GM18951 (cell line): ENCODE data around the gene LRIF1.

ENCODE experiments used
- POLR2A ChIP-seq: IDR thresholded peaks from 4 replicates; pipeline ENCODE4 v1.6.1; 2011; ENCODE audit warnings: mild to moderate bottlenecking; ENCODE audit not compliant: insufficient read length, insufficient read depth; ENCODE audit errors: extremely low read depth
- in situ Hi-C: fragments of 300-500 bp; cut with MboI; formaldehyde crosslinking; loops from one replicate; pipeline ENCODE4 v1.12.0; 2022; ENCODE audit warnings: low sequenced_read_pairs, mixed read lengths, inconsistent platforms; ENCODE audit not compliant: unreplicated experiment

Gene LRIF1, protein sequence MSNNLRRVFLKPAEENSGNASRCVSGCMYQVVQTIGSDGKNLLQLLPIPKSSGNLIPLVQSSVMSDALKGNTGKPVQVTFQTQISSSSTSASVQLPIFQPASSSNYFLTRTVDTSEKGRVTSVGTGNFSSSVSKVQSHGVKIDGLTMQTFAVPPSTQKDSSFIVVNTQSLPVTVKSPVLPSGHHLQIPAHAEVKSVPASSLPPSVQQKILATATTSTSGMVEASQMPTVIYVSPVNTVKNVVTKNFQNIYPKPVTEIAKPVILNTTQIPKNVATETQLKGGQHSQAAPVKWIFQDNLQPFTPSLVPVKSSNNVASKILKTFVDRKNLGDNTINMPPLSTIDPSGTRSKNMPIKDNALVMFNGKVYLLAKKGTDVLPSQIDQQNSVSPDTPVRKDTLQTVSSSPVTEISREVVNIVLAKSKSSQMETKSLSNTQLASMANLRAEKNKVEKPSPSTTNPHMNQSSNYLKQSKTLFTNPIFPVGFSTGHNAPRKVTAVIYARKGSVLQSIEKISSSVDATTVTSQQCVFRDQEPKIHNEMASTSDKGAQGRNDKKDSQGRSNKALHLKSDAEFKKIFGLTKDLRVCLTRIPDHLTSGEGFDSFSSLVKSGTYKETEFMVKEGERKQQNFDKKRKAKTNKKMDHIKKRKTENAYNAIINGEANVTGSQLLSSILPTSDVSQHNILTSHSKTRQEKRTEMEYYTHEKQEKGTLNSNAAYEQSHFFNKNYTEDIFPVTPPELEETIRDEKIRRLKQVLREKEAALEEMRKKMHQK

DNA sequence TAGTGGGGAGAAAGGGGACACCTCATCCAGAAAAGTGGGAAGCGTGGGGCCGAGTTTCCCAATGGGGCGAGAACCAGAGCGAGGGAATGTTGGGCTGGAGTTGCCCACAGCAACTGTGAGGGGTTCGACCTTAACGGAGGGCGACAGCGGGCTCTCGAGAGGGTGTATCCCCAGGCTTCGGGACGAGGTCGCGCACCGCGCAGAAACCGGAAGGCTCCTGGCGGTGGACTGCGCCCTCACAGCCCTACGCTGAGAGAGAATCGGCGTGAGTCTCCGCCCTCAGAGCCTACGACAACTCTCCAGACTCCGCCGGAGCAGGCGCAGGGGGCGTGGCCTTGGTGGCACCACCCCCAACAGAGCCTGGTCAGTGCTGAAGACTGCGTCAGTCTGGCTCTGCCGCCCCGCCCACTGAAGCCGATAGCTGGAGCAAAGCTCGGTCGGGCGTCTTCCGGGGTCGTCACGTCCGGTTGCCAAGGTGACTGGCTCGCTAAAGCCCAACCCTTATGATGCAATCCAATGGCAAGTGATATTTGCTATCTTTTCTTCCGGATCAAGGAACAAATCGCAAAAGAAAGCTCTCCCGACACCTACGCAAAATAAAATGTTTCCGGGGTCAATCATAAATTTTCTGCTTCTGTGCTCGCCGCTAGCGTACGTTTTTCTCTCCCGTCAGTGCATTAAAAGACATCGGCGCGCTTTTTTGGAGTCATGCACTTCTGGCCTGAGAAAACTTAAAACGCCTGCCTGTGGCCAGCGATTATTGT lies at the start of gene LRIF1:
TSS of gene LRIF1 (minus strand) at position 232 of the 764 bp plus-strand sequence. CDS start 234 bp downstream, outside the sequence.
- in situ Hi-C loops = no loop called here
- peak; percentile 98 for TF ChIP-seq POLR2A

DNA sequence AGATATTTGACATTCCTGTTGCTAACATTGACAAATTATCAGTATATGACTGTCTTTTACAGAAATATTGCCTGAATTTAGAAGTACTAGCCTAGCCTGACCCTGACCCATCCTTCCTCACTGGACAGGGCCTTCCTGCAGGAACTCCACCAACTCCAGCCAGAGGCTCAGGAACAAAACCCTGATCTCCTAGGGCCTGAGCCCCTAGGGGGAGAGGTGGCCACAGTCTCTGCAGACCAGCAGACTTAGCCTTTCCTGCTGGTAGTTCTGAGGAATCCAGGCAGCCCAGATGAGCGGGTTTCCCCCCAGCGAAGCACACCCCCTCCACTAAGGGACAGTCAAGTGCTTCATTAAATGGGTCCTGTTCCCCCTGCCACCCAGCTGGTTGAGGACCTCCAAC lies 44.3 kb upstream of the LRIF1 start:
- in situ Hi-C loops = no loop called here
- no peak for TF ChIP-seq POLR2A

DNA sequence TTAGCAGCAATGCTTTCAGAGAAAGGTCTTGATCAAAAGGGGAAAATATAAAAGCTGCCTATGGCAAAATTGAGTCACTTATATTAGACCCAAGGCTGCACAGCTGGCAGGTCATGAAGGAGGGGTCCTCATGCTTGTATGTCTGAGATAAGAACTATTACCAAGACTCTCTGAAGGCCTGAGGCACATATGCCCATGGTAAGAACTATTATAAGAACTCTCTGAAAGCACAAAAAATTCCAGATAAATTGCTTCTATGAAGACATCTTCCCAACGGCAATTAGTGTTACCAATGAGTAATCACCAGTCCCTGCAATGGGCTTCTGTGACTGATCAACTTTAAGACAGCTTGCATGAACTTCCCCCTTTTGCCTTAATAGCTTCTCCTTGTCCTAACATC lies 42.8 kb upstream of the LRIF1 start:
- TF ChIP-seq POLR2A = no peak
- in situ Hi-C loops = no loop called here

DNA sequence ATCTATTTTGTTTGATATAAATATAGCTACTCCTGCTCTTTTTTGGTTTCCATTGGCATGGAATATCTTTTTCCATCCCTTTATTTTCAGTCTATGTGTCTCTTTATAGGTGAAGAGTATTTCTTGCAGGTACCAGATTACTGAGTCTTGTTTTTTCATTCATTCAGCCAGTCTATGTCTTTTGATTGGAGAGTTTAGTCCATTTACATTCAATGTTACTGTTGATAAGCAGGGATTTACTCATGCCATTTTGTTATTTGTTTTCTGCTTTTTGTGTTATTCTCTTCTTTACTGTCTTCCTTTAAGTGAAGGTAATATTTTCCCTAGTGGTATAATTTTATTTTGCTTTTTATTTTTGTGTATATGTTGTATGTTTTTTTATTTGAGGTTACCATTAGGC lies 35.9 kb upstream of the LRIF1 start:
- in situ Hi-C loops = loop anchor here (25.0 kb wide), 1 partner anchor 387 kb away; the partner anchor contains the start of gene KCNA2

DNA sequence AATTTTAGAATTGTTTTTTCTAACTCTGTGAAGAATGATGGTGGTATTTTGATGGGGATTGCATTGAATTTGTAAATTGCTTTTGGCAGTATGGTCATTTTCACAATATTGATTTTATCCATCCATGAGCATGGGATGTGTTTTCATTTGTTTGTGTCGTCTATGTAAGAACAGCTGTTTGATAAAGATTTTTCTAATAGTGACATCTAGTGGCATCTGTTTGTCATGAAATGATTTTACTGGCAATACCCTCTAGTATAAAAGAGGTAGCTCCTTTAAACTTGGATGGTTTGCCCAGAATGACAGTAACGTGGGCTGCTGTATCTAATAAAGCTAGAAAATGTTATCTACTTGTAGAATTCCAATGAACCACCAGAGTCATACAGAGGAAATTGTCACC lies 28.6 kb upstream of the LRIF1 start:
- in situ Hi-C loops = loop anchor here (25.0 kb wide), 1 partner anchor 380 kb away; the partner anchor contains the start of gene KCNA2

DNA sequence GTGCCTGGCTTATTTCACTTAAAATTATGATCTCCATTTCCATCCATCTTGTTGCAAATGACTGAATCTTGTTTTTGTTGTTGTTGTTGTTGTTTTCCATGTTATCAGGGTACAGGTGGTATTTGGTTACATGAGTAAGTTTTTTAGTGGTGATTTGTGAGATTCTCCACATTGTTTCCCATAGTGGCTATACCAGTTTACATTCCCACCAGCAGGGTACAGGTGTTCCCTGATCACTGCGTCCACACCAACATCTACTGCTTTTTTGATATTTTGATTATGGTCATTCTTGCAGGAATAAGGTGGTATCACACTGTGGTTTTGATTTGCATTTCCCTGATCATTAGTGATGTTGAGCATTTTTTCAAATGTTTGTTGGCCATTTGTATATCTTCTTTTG lies 27.6 kb upstream of the LRIF1 start:
- in situ Hi-C loops = loop anchor here (25.0 kb wide), 1 partner anchor 379 kb away; the partner anchor contains the start of gene KCNA2

DNA sequence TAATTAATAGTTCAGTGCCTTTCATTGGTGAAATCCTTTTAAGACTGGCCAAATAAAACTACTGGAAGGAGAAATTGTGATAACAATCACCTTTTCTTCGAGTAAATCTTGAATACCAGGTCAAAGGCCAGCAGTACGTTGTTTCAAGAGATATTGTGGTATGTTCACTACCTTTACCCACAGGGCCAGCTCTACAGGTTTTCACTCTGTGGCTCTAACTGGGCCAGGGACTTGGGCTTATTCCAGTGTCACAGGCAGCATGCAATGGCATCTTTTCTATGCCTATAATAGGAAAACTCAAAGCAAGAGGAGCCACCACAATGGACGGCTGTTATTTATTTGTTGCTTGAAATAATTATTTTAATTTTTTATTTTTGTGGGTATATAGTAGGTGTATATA lies 26.8 kb upstream of the LRIF1 start:
- no peak for TF ChIP-seq POLR2A
- in situ Hi-C loops = loop anchor here (25.0 kb wide), 1 partner anchor 378 kb away; the partner anchor contains the start of gene KCNA2

DNA sequence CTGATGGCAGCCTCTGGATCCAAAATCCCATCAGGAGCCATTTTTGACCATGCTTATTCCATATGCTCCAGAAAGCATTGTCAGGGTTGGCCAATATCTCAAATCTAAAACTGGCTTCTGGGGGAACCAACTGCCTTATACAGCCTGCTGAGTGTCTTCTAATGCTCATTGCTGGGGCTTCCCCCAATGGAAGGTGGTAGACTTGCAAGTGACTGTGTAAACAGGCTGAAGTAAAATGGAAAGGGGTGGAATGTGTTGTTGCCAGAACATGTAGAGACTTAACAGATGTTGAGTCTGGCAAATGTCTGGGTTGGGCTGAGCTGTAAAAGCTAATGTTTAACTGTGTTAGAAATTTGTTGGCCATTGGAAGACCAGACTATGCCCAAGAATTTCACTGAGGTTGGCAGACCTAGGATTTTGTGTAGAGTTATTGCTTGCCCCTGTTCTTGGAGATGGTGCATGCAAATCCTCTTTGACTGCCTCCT lies 22.7 kb upstream of the LRIF1 start:
- in situ Hi-C loops = loop anchor here (25.0 kb wide), 1 partner anchor 374 kb away; the partner anchor contains the start of gene KCNA2
- TF ChIP-seq POLR2A = no peak

DNA sequence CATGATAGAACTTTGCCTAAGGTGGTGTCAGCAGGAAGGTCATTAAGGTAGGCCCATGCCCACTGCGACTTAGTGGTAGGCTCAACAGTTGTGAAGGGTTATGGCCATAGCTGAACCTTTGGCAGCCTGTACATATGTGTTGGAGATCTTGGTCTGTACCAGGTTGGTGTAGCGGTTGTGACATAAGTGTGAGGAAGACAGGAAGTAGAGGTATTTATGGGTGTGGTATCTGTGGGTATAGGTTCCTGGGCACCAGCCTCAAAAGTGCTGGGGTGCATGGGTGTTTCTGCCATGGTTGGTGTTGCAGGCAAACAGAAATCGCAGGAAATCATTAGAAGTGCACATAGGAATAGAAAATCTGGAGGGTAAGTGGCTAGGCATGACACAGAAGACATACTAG lies 18.6 kb upstream of the LRIF1 start:
- in situ Hi-C loops = loop anchor here (25.0 kb wide), 1 partner anchor 370 kb away; the partner anchor contains the start of gene KCNA2

DNA sequence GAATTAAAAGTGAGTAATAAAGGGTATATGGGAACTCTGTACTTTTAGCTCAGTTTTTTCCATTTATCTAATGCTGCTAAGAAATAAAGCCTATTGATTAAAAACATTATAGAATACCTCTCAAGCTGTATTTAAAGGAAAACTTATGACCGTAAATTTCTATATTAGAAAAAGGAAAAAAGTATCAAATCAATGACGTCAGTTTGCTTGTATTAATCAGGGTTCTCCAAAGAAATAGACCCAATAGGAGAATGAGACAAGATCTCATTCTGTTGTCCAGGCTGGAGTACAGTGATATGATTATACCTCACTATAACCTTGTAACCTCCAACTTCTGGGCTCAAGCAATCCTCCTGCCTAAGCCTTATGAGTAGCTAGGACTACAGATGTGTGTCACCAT lies 15.4 kb upstream of the LRIF1 start:
- no peak for TF ChIP-seq POLR2A
- in situ Hi-C loops = loop anchor here (25.0 kb wide), 1 partner anchor 367 kb away; the partner anchor contains the start of gene KCNA2

More for the DNA sequence above, 18.6 kb upstream of the LRIF1 start:
- TF ChIP-seq POLR2A = no peak

DNA sequence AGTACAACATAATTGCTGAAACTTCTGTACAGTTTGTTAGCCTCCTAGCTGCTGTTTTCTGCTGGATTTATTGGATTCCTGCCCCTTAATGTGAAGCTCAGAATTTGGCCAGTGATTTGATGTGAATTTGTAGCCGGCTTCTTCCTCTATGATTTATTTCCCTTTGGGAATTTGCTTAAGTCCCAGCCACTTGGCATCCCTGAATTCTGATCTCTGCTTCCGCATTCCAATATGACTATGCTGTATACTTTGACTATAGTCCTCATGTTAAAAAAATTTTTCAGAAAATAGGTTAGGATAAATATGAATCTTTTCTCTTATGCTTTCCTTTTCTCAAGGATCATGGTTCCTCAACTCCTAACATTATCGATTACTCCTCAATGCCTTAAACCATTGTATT lies 12.4 kb upstream of the LRIF1 start:
- in situ Hi-C loops = loop anchor here (25.0 kb wide), 1 partner anchor 364 kb away; the partner anchor contains the start of gene KCNA2
- no peak for TF ChIP-seq POLR2A

DNA sequence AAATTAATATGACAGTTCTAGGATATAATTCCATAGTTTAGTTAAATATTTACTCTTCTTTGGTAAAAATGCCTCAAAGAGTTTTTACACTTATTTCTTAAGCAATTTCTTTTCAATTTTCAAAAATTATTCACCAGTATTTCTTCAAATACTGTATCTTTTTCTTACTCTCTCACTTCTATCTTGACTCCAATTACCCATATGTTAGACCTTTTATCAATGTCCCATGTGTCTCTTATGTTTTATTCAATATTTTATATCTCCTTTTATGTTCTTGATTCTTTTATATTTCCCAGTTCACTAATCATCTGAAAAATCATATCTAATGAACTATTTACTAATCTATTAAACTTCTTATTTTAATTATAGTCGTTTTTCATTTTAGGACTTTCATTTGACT lies 11.5 kb upstream of the LRIF1 start:
- in situ Hi-C loops = loop anchor here (25.0 kb wide), 1 partner anchor 363 kb away; the partner anchor contains the start of gene KCNA2

DNA sequence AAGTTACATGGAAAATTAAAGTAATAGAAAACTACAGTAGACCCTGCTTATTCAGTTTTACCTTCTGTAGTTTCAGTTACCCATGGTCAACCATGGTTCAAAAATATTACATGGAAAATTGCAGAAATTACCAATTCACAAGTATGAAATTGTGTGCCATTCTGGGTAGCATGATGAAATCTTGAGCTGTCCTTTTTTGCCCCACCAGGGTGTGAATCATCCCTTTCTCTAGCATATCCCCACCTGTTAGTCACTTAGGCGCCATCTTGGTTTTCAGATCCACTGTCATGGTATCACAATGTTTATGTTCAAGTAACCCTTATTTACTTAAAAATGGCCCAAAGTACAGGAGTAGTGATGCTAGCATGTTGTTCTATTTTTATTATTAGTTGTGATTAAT lies 3.5 kb upstream of the LRIF1 start:
- in situ Hi-C loops = no loop called here
- TF ChIP-seq POLR2A = no peak

More for the DNA sequence above, 11.5 kb upstream of the LRIF1 start:
- TF ChIP-seq POLR2A = no peak

DNA sequence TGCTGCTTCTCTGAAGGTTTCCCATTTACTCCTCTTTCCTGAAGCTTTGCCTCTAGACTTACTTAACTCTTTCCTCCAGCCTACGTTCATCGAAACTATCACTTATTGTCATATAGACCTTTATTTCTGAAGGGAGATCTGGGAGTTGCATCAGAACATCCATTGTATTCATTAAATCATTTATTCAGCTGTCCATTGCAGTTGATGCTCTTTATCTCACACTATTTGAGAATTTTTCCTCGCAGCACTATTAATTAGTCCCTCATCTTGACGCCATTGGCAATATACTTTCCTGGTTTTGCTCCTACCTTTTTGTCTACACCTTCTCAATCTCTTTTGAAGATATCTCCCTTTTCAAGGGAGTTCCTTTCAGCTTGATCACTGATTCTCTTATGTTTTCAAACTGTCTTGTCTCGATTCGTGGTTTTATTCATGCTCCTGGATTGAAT lies 757 bp upstream of the LRIF1 start:
- TF ChIP-seq POLR2A = no peak
- in situ Hi-C loops = no loop called here
